HepG2 (cell line): ENCODE measurements around the gene GJB1. TPM values are rescaled to one million over a fixed set of nuclear protein-coding genes. Genes with fewer than 3 reads are reported as not detected.

Source experiments
- AGO2 ChIP-seq: fragments of 200-400 bp; formaldehyde crosslinking; optimal IDR thresholded peaks from 2 replicates; pipeline ENCODE3; 2017; ENCODE audit warnings: mild to moderate bottlenecking, low read depth, low read length, moderate library complexity
- DNMT3B ChIP-seq: conservative IDR thresholded peaks from 2 replicates; pipeline ENCODE4 v1.6.1; 2016; ENCODE audit warnings: missing biosample characterization, control low read depth
- POGZ ChIP-seq: sonication (generic); formaldehyde crosslinking; IDR thresholded peaks from 2 replicates; pipeline ENCODE4 v1.4.0; 2020; ENCODE audit warnings: mild to moderate bottlenecking, missing genetic modification reagents
- RFX5 ChIP-seq: IDR thresholded peaks from 2 replicates; pipeline ENCODE4 v1.6.1; 2011; ENCODE audit warnings: low read depth, low read length, improper control_type of control experiment
- RORA ChIP-seq: sonication (generic); formaldehyde crosslinking; IDR thresholded peaks from 2 replicates; pipeline ENCODE4 v1.5.0; 2020; ENCODE audit warnings: mild to moderate bottlenecking, missing genetic modification reagents, moderate library complexity
- SNRNP70 ChIP-seq: fragments of 200-400 bp; formaldehyde crosslinking; IDR thresholded peaks from 2 replicates; pipeline ENCODE4 v1.6.1; 2017; ENCODE audit warnings: mild to moderate bottlenecking, low read depth, low read length, moderate library complexity
- SRSF9 ChIP-seq: fragments of 200-400 bp; formaldehyde crosslinking; IDR thresholded peaks from 2 replicates; pipeline ENCODE4 v1.6.1; 2018; ENCODE audit warnings: borderline replicate concordance, mild to moderate bottlenecking, low read depth, low read length; ENCODE audit not compliant: insufficient read depth, poor library complexity, severe bottlenecking
- TEAD2 ChIP-seq: sonication (generic); formaldehyde crosslinking; IDR thresholded peaks from 2 replicates; pipeline ENCODE4 v1.9.0; 2021; ENCODE audit warnings: missing genetic modification reagents
- YEATS4 ChIP-seq: sonication (generic); formaldehyde crosslinking; IDR thresholded peaks from 2 replicates; pipeline ENCODE4 v1.4.0; 2020; ENCODE audit warnings: missing genetic modification reagents, borderline replicate concordance
- ZFP62 ChIP-seq: sonication (generic); formaldehyde crosslinking; IDR thresholded peaks from 2 replicates; pipeline ENCODE4 v1.4.0; 2020; ENCODE audit warnings: missing genetic modification reagents
- ZNF138 ChIP-seq: sonication (generic); formaldehyde crosslinking; IDR thresholded peaks from 2 replicates; pipeline ENCODE4 v1.5.0; 2020; ENCODE audit warnings: mild to moderate bottlenecking, low read depth, missing genetic modification reagents
- ZNF562 ChIP-seq: sonication (generic); formaldehyde crosslinking; IDR thresholded peaks from 2 replicates; pipeline ENCODE4 v1.8.0; 2022; ENCODE audit warnings: missing genetic modification reagents, borderline replicate concordance
- ZNF644 ChIP-seq: IDR thresholded peaks from 2 replicates; pipeline ENCODE4 v1.6.1; 2016; ENCODE audit warnings: low read depth
- polyA plus RNA-seq, 8 experiments: library from polyadenylated mRNA; depleted of rRNA in 3 of 8; stranded (reverse) in 7 of 8; unstranded in 1 of 8; fragments of >200 nt; fragmentation: Illumina TruSeq in 4 of 8; extraction: Trizol in 4 of 8; gene quantifications; 2 replicates each; pipeline versions ENCODE4 v1.2.1 to v1.2.3, GENCODE V29; 2011 to 2016; ENCODE audit warnings: low read depth in 4 of 8, missing spikeins in 1 of 8, mixed read lengths in 1 of 8; ENCODE audit not compliant: insufficient read depth in 1 of 8
- total RNA-seq, 5 experiments: library from RNA; depleted of rRNA; stranded (reverse); fragments of >200 nt; fragmentation: Illumina TruSeq; extraction: Trizol; gene quantifications; 2 replicates each; pipeline ENCODE4 v1.2.3, GENCODE V29; 2016; ENCODE audit warnings: low read depth in 1 of 5
- TF ChIP-seq, protein P1 (sequence below): sonication (generic); formaldehyde crosslinking; IDR thresholded peaks from 2 replicates; pipeline ENCODE4 v1.4.0; 2020; ENCODE audit warnings: missing genetic modification reagents
- TF ChIP-seq, protein P2 (sequence below): sonication (generic); formaldehyde crosslinking; IDR thresholded peaks from 2 replicates; pipeline ENCODE4 v1.5.0; 2020; ENCODE audit warnings: missing genetic modification reagents
- TF ChIP-seq, protein P3 (sequence below): IDR thresholded peaks from 2 replicates; pipeline ENCODE4 v1.6.1; 2016; ENCODE audit warnings: control low read depth
- TF ChIP-seq, protein P4 (sequence below): sonication (generic); formaldehyde crosslinking; IDR thresholded peaks from 2 replicates; pipeline ENCODE4 v1.8.0; 2022; ENCODE audit warnings: missing genetic modification reagents, low read depth, mild to moderate bottlenecking, borderline replicate concordance
- TF ChIP-seq, protein P5 (sequence below): sonication (generic); formaldehyde crosslinking; IDR thresholded peaks from 2 replicates; pipeline ENCODE4 v1.9.0; 2021; ENCODE audit warnings: missing genetic modification reagents, mild to moderate bottlenecking, borderline replicate concordance
- TF ChIP-seq, protein P6 (sequence below): IDR thresholded peaks from 2 replicates; pipeline ENCODE4 v1.6.1; 2016
- TF ChIP-seq, protein P7 (sequence below): sonication (generic); formaldehyde crosslinking; IDR thresholded peaks from 2 replicates; pipeline ENCODE4 v1.4.0; 2020; ENCODE audit warnings: missing genetic modification reagents
- TF ChIP-seq, protein P8 (sequence below): sonication (generic); formaldehyde crosslinking; IDR thresholded peaks from 2 replicates; pipeline ENCODE4 v1.8.1; 2023; ENCODE audit warnings: mild to moderate bottlenecking, inconsistent platforms, moderate library complexity, missing genetic modification reagents, borderline replicate concordance

Gene GJB1
- total and polyA plus RNA-seq, 2 of the 13 experiments (the other 11 are each of a cell fraction or from before 2014, with no cell fraction given): 111 to 161 TPM

DNA sequence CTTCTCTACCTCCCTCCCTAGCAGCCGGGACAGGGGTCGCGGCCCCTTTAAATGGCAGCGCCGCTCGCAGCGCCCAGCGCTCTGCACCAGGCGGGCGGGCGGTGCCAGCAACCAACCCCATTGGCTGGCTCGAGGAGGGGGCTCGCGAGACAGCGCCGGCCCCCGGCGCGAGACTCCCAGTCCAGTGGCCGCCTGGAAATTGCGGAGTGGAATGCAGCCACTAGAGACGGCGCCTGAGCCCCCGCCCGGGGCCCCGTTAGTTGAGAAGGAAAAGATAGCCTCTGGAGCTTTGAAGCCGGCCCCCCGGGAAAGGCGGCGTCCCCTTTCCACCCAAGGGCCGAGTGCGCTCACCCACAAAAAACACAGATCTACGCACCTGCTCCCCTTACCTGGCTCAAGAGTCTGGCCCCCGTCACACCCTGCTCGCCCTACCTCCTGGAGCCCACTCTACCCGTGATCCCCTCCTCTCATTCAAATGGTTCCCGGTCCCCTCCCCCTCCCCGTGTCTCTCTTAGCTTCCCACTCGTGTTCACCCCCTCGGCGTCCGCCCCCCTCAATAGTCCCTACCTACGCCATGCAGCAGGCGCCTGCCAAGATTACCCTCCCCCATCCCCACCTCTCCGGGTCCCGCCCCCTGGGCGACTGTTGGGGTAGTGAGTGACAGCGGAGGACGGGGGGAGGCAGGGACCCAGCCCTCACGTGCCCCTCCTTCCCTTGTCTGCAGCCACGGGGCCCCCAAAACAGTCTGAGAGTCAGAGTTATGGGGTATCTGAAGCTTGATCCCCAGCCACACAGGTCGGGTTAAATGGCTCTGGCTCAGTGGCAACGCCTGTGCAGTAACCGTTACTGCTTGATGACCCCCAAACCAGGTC is 31.3 kb downstream of the GJB1 start, which contains the start of gene ZMYM3 (continued):
- TF ChIP-seq ZNF644 (no peak), POGZ (CRISPR knock-in tag) (no peak), TEAD2 (CRISPR knock-in tag) (no peak), ZNF138 (CRISPR knock-in tag) (no peak), YEATS4 (CRISPR knock-in tag) (peak; percentile 53; the same call in 1 of the 2 replicates), AGO2 (peak; percentile 68), DNMT3B (CRISPR knock-in tag) (no peak), SRSF9 (no peak), ZNF562 (CRISPR knock-in tag) (no peak), RORA (CRISPR knock-in tag) (no peak), SNRNP70 (no peak), ZFP62 (CRISPR knock-in tag) (no peak), RFX5 (no peak)
- TF ChIP-seq, protein P1, sequence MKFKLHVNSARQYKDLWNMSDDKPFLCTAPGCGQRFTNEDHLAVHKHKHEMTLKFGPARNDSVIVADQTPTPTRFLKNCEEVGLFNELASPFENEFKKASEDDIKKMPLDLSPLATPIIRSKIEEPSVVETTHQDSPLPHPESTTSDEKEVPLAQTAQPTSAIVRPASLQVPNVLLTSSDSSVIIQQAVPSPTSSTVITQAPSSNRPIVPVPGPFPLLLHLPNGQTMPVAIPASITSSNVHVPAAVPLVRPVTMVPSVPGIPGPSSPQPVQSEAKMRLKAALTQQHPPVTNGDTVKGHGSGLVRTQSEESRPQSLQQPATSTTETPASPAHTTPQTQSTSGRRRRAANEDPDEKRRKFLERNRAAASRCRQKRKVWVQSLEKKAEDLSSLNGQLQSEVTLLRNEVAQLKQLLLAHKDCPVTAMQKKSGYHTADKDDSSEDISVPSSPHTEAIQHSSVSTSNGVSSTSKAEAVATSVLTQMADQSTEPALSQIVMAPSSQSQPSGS (CRISPR knock-in tag): no peak
- TF ChIP-seq, protein P2, sequence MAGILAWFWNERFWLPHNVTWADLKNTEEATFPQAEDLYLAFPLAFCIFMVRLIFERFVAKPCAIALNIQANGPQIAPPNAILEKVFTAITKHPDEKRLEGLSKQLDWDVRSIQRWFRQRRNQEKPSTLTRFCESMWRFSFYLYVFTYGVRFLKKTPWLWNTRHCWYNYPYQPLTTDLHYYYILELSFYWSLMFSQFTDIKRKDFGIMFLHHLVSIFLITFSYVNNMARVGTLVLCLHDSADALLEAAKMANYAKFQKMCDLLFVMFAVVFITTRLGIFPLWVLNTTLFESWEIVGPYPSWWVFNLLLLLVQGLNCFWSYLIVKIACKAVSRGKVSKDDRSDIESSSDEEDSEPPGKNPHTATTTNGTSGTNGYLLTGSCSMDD (CRISPR knock-in tag): no peak
- TF ChIP-seq, protein P3, sequence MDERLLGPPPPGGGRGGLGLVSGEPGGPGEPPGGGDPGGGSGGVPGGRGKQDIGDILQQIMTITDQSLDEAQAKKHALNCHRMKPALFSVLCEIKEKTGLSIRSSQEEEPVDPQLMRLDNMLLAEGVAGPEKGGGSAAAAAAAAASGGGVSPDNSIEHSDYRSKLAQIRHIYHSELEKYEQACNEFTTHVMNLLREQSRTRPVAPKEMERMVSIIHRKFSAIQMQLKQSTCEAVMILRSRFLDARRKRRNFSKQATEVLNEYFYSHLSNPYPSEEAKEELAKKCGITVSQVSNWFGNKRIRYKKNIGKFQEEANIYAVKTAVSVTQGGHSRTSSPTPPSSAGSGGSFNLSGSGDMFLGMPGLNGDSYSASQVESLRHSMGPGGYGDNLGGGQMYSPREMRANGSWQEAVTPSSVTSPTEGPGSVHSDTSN (CRISPR knock-in tag): peak; percentile 81
- TF ChIP-seq, protein P4, sequence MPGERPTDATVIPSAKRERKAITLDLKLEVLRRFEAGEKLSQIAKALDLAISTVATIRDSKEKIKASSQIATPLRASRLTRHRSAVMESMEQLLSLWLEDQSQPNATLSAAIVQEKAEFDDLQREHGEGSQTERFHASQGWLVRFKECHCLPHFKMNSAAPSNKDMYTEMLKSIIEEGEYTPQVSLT (CRISPR knock-in tag): no peak
- TF ChIP-seq, protein P5, sequence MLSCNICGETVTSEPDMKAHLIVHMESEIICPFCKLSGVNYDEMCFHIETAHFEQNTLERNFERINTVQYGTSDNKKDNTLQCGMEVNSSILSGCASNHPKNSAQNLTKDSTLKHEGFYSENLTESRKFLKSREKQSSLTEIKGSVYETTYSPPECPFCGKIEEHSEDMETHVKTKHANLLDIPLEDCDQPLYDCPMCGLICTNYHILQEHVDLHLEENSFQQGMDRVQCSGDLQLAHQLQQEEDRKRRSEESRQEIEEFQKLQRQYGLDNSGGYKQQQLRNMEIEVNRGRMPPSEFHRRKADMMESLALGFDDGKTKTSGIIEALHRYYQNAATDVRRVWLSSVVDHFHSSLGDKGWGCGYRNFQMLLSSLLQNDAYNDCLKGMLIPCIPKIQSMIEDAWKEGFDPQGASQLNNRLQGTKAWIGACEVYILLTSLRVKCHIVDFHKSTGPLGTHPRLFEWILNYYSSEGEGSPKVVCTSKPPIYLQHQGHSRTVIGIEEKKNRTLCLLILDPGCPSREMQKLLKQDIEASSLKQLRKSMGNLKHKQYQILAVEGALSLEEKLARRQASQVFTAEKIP (CRISPR knock-in tag): no peak
- TF ChIP-seq, protein P6, sequence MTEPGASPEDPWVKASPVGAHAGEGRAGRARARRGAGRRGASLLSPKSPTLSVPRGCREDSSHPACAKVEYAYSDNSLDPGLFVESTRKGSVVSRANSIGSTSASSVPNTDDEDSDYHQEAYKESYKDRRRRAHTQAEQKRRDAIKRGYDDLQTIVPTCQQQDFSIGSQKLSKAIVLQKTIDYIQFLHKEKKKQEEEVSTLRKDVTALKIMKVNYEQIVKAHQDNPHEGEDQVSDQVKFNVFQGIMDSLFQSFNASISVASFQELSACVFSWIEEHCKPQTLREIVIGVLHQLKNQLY (CRISPR knock-in tag): no peak
- TF ChIP-seq, protein P7, sequence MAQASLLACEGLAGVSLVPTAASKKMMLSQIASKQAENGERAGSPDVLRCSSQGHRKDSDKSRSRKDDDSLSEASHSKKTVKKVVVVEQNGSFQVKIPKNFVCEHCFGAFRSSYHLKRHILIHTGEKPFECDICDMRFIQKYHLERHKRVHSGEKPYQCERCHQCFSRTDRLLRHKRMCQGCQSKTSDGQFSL: no peak
- TF ChIP-seq, protein P8, sequence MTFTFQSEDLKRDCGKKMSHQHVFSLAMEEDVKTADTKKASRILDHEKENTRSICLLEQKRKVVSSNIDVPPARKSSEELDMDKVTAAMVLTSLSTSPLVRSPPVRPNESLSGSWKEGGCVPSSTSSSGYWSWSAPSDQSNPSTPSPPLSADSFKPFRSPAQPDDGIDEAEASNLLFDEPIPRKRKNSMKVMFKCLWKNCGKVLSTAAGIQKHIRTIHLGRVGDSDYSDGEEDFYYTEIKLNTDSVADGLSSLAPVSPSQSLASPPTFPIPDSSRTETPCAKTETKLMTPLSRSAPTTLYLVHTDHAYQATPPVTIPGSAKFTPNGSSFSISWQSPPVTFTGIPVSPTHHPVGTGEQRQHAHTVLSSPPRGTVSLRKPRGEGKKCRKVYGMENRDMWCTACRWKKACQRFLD (CRISPR knock-in tag): no peak
